ENCODE data around the gene WNT9A. TPM values are rescaled to one million over a fixed set of nuclear protein-coding genes. Genes with fewer than 3 reads are reported as not detected.

The WNT9A gene
- total RNA-seq, 1 experiment from 2014 or later: 1.5 TPM

DNA sequence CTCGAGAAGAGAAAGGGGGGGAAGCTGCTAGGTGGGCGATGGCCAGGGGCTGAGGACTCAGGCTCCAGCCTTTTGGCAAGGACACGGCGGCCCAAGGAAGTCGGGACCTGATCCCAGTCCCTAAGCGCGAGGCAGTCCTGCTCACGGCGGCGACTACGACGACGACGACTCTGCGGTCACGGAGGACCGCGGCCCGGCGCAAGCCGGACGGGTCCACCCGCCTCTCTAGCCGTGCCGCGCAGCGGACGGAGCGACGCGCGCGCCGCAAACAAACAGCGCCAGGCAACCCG, 401 bp downstream of the WNT9A start:
- CTCF ChIA-PET: interaction anchor here (0.5 to 4.4 kb wide), 10 partner anchors 11 to 504 kb away, joined by 3 to 25 read pairs (median 4); no protein-coding TSS in a partner anchor
- no peaks in the 10 kb centered on the region for H3K9me3 Mint-ChIP-seq
- H3K27ac Mint-ChIP-seq: no peak overlapping the region

More for the DNA sequence above, 401 bp downstream of the WNT9A start:
- TF ChIP-seq FOXJ3 (CRISPR knock-in tag; IDR thresholded peaks at IDR 0.05; ENCODE audit: borderline replicate concordance) (no peak), IRF2 (CRISPR knock-in tag; IDR thresholded peaks at IDR 0.05; ENCODE audit: borderline replicate concordance, low read depth) (no peak), ATF1 (CRISPR knock-in tag; IDR thresholded peaks at IDR 0.05) (no peak), ZNF416 (CRISPR knock-in tag; IDR thresholded peaks at IDR 0.05) (no peak), ZNF423 (CRISPR knock-in tag; IDR thresholded peaks at IDR 0.05) (no peak), NR1H2 (CRISPR knock-in tag; IDR thresholded peaks at IDR 0.05) (no peak), SP1 (CRISPR knock-in tag; conservative IDR thresholded peaks at IDR 0.05) (no peak), ELF4 (CRISPR knock-in tag; IDR thresholded peaks at IDR 0.05; ENCODE audit: low read depth) (no peak)
- TF ChIP-seq, protein P1, sequence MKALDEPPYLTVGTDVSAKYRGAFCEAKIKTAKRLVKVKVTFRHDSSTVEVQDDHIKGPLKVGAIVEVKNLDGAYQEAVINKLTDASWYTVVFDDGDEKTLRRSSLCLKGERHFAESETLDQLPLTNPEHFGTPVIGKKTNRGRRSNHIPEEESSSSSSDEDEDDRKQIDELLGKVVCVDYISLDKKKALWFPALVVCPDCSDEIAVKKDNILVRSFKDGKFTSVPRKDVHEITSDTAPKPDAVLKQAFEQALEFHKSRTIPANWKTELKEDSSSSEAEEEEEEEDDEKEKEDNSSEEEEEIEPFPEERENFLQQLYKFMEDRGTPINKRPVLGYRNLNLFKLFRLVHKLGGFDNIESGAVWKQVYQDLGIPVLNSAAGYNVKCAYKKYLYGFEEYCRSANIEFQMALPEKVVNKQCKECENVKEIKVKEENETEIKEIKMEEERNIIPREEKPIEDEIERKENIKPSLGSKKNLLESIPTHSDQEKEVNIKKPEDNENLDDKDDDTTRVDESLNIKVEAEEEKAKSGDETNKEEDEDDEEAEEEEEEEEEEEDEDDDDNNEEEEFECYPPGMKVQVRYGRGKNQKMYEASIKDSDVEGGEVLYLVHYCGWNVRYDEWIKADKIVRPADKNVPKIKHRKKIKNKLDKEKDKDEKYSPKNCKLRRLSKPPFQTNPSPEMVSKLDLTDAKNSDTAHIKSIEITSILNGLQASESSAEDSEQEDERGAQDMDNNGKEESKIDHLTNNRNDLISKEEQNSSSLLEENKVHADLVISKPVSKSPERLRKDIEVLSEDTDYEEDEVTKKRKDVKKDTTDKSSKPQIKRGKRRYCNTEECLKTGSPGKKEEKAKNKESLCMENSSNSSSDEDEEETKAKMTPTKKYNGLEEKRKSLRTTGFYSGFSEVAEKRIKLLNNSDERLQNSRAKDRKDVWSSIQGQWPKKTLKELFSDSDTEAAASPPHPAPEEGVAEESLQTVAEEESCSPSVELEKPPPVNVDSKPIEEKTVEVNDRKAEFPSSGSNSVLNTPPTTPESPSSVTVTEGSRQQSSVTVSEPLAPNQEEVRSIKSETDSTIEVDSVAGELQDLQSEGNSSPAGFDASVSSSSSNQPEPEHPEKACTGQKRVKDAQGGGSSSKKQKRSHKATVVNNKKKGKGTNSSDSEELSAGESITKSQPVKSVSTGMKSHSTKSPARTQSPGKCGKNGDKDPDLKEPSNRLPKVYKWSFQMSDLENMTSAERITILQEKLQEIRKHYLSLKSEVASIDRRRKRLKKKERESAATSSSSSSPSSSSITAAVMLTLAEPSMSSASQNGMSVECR (CRISPR knock-in tag; IDR thresholded peaks at IDR 0.05; ENCODE audit: borderline replicate concordance): no peak; the same call in 1 of the 2 replicates
- TF ChIP-seq, protein P2, sequence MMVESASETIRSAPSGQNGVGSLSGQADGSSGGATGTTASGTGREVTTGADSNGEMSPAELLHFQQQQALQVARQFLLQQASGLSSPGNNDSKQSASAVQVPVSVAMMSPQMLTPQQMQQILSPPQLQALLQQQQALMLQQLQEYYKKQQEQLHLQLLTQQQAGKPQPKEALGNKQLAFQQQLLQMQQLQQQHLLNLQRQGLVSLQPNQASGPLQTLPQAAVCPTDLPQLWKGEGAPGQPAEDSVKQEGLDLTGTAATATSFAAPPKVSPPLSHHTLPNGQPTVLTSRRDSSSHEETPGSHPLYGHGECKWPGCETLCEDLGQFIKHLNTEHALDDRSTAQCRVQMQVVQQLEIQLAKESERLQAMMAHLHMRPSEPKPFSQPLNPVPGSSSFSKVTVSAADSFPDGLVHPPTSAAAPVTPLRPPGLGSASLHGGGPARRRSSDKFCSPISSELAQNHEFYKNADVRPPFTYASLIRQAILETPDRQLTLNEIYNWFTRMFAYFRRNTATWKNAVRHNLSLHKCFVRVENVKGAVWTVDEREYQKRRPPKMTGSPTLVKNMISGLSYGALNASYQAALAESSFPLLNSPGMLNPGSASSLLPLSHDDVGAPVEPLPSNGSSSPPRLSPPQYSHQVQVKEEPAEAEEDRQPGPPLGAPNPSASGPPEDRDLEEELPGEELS (CRISPR knock-in tag; IDR thresholded peaks at IDR 0.05): no peak
- TF ChIP-seq, protein P3, sequence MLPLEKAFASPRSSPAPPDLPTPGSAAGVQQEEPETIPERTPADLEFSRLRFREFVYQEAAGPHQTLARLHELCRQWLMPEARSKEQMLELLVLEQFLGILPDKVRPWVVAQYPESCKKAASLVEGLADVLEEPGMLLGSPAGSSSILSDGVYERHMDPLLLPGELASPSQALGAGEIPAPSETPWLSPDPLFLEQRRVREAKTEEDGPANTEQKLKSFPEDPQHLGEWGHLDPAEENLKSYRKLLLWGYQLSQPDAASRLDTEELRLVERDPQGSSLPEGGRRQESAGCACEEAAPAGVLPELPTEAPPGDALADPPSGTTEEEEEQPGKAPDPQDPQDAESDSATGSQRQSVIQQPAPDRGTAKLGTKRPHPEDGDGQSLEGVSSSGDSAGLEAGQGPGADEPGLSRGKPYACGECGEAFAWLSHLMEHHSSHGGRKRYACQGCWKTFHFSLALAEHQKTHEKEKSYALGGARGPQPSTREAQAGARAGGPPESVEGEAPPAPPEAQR (CRISPR knock-in tag; IDR thresholded peaks at IDR 0.05): no peak
- TF ChIP-seq, protein P4, sequence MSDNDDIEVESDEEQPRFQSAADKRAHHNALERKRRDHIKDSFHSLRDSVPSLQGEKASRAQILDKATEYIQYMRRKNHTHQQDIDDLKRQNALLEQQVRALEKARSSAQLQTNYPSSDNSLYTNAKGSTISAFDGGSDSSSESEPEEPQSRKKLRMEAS (CRISPR knock-in tag; IDR thresholded peaks at IDR 0.05): no peak
- TF ChIP-seq, protein P5, sequence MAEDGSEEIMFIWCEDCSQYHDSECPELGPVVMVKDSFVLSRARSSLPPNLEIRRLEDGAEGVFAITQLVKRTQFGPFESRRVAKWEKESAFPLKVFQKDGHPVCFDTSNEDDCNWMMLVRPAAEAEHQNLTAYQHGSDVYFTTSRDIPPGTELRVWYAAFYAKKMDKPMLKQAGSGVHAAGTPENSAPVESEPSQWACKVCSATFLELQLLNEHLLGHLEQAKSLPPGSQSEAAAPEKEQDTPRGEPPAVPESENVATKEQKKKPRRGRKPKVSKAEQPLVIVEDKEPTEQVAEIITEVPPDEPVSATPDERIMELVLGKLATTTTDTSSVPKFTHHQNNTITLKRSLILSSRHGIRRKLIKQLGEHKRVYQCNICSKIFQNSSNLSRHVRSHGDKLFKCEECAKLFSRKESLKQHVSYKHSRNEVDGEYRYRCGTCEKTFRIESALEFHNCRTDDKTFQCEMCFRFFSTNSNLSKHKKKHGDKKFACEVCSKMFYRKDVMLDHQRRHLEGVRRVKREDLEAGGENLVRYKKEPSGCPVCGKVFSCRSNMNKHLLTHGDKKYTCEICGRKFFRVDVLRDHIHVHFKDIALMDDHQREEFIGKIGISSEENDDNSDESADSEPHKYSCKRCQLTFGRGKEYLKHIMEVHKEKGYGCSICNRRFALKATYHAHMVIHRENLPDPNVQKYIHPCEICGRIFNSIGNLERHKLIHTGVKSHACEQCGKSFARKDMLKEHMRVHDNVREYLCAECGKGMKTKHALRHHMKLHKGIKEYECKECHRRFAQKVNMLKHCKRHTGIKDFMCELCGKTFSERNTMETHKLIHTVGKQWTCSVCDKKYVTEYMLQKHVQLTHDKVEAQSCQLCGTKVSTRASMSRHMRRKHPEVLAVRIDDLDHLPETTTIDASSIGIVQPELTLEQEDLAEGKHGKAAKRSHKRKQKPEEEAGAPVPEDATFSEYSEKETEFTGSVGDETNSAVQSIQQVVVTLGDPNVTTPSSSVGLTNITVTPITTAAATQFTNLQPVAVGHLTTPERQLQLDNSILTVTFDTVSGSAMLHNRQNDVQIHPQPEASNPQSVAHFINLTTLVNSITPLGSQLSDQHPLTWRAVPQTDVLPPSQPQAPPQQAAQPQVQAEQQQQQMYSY (CRISPR knock-in tag; IDR thresholded peaks at IDR 0.05): no peak
- TF ChIP-seq, protein P6, sequence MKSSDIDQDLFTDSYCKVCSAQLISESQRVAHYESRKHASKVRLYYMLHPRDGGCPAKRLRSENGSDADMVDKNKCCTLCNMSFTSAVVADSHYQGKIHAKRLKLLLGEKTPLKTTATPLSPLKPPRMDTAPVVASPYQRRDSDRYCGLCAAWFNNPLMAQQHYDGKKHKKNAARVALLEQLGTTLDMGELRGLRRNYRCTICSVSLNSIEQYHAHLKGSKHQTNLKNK (CRISPR knock-in tag; IDR thresholded peaks at IDR 0.05): no peak
- TF ChIP-seq, protein P7, sequence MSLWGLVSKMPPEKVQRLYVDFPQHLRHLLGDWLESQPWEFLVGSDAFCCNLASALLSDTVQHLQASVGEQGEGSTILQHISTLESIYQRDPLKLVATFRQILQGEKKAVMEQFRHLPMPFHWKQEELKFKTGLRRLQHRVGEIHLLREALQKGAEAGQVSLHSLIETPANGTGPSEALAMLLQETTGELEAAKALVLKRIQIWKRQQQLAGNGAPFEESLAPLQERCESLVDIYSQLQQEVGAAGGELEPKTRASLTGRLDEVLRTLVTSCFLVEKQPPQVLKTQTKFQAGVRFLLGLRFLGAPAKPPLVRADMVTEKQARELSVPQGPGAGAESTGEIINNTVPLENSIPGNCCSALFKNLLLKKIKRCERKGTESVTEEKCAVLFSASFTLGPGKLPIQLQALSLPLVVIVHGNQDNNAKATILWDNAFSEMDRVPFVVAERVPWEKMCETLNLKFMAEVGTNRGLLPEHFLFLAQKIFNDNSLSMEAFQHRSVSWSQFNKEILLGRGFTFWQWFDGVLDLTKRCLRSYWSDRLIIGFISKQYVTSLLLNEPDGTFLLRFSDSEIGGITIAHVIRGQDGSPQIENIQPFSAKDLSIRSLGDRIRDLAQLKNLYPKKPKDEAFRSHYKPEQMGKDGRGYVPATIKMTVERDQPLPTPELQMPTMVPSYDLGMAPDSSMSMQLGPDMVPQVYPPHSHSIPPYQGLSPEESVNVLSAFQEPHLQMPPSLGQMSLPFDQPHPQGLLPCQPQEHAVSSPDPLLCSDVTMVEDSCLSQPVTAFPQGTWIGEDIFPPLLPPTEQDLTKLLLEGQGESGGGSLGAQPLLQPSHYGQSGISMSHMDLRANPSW (CRISPR knock-in tag; conservative IDR thresholded peaks at IDR 0.05; ENCODE audit: low read depth): no peak
- TF ChIP-seq, protein P8, sequence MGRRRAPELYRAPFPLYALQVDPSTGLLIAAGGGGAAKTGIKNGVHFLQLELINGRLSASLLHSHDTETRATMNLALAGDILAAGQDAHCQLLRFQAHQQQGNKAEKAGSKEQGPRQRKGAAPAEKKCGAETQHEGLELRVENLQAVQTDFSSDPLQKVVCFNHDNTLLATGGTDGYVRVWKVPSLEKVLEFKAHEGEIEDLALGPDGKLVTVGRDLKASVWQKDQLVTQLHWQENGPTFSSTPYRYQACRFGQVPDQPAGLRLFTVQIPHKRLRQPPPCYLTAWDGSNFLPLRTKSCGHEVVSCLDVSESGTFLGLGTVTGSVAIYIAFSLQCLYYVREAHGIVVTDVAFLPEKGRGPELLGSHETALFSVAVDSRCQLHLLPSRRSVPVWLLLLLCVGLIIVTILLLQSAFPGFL (CRISPR knock-in tag; IDR thresholded peaks at IDR 0.05; ENCODE audit: borderline replicate concordance): no peak
- TF ChIP-seq, protein P9, sequence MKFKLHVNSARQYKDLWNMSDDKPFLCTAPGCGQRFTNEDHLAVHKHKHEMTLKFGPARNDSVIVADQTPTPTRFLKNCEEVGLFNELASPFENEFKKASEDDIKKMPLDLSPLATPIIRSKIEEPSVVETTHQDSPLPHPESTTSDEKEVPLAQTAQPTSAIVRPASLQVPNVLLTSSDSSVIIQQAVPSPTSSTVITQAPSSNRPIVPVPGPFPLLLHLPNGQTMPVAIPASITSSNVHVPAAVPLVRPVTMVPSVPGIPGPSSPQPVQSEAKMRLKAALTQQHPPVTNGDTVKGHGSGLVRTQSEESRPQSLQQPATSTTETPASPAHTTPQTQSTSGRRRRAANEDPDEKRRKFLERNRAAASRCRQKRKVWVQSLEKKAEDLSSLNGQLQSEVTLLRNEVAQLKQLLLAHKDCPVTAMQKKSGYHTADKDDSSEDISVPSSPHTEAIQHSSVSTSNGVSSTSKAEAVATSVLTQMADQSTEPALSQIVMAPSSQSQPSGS (CRISPR knock-in tag; IDR thresholded peaks at IDR 0.05; ENCODE audit: borderline replicate concordance, low read depth): no peak
- TF ChIP-seq, protein P10, sequence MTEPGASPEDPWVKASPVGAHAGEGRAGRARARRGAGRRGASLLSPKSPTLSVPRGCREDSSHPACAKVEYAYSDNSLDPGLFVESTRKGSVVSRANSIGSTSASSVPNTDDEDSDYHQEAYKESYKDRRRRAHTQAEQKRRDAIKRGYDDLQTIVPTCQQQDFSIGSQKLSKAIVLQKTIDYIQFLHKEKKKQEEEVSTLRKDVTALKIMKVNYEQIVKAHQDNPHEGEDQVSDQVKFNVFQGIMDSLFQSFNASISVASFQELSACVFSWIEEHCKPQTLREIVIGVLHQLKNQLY (CRISPR knock-in tag; IDR thresholded peaks at IDR 0.05): no peak
- H3K27me3 Mint-ChIP-seq (ENCODE audit: low read depth): peaks cover 29% of the 10 kb centered on the region
- no peak for DNase-seq (ENCODE audit: low spot score)
- no peak for ATAC-seq
- POLR2A ChIA-PET: interaction anchor here (0.6 kb wide), 1 partner anchor 111 kb away, joined by 3 read pairs; no protein-coding TSS in a partner anchor
- peaks cover 9% of the 10 kb centered on the region for H3K4me1 Mint-ChIP-seq
- H3K36me3 Mint-ChIP-seq: no peaks in the 10 kb centered on the region
- peak overlapping the region; percentile 82 for H3K4me3 Mint-ChIP-seq
